ENCODE measurements around the gene ABCC4.

DNA sequence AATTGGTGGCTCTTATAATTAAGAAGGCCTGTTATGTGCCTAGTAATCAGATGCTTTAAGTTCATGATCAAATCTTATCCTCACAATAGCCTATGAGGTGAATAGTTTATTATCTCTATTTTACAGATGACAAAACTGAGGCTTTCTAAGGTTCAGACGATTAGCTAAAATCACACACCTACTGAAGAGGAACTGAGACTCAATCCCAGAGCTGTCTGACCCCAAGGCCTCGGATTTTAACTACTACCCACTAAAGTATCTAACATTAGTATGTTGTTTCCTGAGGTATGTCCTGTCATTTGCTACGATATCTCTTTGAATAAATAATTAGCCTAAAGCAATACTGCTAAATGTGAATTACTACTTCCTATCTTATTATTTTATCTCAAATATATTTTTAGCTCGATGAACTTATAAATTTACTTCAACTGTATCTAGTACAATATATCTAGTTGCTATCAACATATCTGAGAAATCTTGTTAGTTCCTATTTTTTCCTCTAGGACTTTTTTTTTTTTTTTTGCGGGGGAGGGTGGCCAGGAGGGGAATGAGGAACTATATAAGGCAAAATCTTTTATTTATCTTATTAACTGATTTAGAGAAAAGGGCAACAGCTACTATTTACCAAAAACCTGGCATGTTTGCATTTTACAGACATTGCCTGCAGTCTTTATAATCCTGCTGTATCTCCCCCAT lies 118.5 kb downstream of the ABCC4 start:
- TF ChIP-seq, protein P1, sequence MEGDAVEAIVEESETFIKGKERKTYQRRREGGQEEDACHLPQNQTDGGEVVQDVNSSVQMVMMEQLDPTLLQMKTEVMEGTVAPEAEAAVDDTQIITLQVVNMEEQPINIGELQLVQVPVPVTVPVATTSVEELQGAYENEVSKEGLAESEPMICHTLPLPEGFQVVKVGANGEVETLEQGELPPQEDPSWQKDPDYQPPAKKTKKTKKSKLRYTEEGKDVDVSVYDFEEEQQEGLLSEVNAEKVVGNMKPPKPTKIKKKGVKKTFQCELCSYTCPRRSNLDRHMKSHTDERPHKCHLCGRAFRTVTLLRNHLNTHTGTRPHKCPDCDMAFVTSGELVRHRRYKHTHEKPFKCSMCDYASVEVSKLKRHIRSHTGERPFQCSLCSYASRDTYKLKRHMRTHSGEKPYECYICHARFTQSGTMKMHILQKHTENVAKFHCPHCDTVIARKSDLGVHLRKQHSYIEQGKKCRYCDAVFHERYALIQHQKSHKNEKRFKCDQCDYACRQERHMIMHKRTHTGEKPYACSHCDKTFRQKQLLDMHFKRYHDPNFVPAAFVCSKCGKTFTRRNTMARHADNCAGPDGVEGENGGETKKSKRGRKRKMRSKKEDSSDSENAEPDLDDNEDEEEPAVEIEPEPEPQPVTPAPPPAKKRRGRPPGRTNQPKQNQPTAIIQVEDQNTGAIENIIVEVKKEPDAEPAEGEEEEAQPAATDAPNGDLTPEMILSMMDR (IDR thresholded peaks at IDR 0.05; ENCODE audit: poor library complexity), result no peak
- TF ChIP-seq EZH2phosphoT487 (IDR thresholded peaks at IDR 0.05; ENCODE audit: low read depth, severe bottlenecking, unreplicated experiment) (no peak), EZH2 (IDR thresholded peaks at IDR 0.05; ENCODE audit: borderline replicate concordance) (no peak)

Measured in hepatocyte (in vitro differentiated cells).